ENCODE data around the gene USP48. TPM values are rescaled to one million over a fixed set of nuclear protein-coding genes. Genes with fewer than 3 reads are reported as not detected.

The USP48 gene
- total RNA-seq, 1 donor from 2014 or later, result 61.5 TPM

- DNase-seq (ENCODE audit: low read depth in 2 of 2), result no peak
Measured at GRCh38 chr1:21749859-21750468, 33.0 kb downstream of the USP48 start.

GRCh38 chr1:21749109-21749508 lies 33.8 kb downstream of the USP48 start:
- DNase-seq (ENCODE audit: low read depth in 2 of 2), result no peak

GRCh38 chr1:21743476-21743875 lies 39.5 kb downstream of the USP48 start:
- DNase-seq (ENCODE audit: low read depth in 2 of 2), result no peak

GRCh38 chr1:21742578-21742977 lies 40.4 kb downstream of the USP48 start:
- no peak for DNase-seq (ENCODE audit: low read depth in 2 of 2)

DNA sequence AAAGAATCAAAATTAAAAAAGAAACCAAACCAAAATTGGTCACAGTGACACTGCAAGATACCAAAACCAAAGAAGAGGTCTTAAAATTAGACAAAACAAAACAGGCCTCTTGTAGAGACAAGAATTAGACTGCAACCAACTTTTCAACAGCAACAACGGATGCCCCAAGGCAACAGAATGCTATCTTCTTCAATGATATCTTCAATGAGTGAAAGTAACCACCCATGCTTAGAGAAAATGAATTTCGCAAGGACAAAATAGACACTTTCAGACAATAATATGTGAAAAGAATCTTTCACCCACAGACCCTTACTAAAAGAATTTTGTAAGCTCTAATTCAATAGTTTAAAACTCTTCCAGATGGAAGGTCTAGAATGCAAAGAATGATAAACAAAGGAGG lies 41.7 kb downstream of the USP48 start:
- DNase-seq (ENCODE audit: low read depth in 2 of 2), result no peak

- DNase-seq (ENCODE audit: low read depth in 2 of 2), result no peak
Measured at GRCh38 chr1:21736876-21737275, 46.1 kb downstream of the USP48 start.

GRCh38 chr1:21736011-21736410 lies 46.9 kb downstream of the USP48 start:
- DNase-seq (ENCODE audit: low read depth in 2 of 2), result no peak

DNA sequence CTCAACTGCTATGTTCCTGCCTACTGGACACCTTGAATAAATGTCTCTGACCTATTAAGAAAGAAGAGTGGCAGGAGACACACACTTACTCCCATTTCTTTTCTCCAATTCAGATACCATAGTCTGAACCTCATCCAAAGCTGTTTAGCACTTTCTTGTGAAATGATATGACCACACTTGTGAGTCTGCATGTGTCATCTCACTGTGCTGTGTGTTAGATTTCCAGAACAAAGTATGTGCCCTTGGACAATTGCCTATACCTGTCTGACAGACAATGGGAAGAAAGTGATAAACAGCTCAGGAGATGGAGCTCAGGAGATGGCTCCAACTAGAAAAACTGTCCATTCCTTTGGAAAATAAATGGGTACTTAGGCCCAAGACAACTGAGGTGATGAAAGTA lies 48.4 kb downstream of the USP48 start:
- no peak for DNase-seq (ENCODE audit: low read depth in 2 of 2)

DNA sequence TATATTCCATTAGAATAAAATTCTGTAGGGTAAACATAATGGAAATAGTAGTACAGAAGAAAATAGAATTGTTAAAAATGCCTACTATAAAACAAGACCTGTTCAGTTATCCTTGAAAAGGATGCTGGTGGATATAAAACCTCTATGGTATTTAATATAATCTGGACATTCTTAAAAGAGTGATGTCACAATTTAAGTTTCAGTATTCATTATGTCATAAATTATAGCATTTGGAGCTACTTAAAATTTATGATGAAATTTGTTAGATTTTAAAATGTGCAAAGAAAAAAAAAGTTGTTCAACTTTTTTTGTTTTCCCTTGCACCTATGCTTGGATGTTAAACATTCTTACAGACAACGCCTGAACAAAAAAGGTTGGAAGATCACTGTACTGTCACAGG lies 50.3 kb downstream of the USP48 start:
- no peak for DNase-seq (ENCODE audit: low read depth in 2 of 2)

- no peak for DNase-seq (ENCODE audit: low read depth in 2 of 2)
Measured at GRCh38 chr1:21725748-21726392, 57.1 kb downstream of the USP48 start.

GRCh38 chr1:21724570-21724969 lies 58.4 kb downstream of the USP48 start:
- DNase-seq (ENCODE audit: low read depth in 2 of 2), result no peak

DNA sequence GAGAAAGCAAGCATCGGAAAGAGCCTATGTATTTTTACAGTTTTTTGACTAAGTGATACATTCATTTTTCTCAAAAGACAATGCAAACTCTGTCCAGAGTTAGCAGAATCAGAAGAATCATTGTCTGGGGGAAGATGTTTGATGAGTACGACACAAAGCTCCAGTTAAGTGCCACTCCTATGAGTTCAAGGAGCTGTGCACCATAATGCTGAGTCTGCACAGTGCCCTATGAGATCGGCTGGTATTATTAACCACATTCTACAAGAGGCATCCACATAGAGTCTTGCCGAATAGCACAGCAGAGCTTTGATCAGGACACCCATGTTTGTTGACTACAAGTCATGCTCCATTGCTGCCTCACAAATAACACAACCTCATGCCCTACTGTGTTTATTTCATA lies 58.9 kb downstream of the USP48 start:
- DNase-seq (ENCODE audit: low read depth in 2 of 2), result no peak

DNA sequence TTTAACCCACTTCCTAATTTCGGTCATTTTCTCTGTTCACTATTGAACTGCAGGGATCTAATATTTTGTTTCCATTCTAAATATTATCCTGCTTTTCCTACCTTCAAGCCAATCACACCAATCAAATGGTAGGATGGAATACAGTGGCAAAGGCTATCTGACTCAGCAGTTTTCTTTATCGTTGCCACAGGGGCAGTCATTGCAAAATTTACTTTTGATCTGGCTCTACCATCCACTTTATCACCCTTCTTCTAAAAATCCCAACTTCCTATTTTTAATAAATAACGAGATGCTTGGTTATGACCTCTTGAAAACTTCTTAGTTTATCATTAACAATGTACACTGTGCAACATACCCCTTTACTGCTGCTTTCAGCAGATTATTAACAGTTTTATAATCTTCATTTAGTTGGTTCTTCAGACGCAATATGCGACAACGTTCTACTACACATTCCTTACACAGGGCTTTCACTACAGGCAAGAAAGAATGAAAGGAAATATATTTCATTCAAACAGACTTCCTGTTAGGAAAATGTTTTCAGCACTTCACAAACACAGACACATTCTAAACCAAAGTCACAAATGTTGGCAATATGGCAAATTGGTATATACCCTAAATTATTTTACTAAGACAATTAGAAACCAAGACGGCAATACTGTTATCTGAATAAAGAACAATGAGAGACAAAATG lies 61.5 kb downstream of the USP48 start:
- peak; percentile 42 to 58 for DNase-seq (ENCODE audit: low read depth in 2 of 2)

- no peak for DNase-seq (ENCODE audit: low read depth in 2 of 2)
Measured at GRCh38 chr1:21716169-21716568, 66.8 kb downstream of the USP48 start.

DNA sequence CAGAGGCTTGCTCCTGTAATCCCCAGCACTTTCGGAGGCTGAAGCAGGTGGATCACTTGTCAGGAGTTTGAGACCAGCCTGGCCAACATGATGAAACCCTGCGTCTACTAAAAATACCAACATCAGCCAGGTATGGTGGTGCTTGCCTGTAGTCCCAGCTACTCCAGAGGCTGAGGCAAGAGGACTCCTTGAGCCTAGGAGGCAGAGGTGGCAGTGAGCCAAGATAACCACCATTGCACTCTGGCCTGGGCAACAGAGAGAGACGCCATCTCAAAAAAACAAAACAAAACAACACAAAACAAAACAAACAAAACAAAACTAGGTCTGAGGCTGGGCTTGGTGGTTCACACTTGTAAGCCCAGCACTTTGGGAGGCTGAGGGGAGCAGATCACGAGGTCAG lies 75.1 kb downstream of the USP48 start:
- no peak for DNase-seq (ENCODE audit: low read depth in 2 of 2)

- no peak for DNase-seq (ENCODE audit: low read depth in 2 of 2)
Measured at GRCh38 chr1:21707086-21707840, 75.7 kb downstream of the USP48 start.

- no peak for DNase-seq (ENCODE audit: low read depth in 2 of 2)
Measured at GRCh38 chr1:21706151-21706835, 76.7 kb downstream of the USP48 start.

DNA sequence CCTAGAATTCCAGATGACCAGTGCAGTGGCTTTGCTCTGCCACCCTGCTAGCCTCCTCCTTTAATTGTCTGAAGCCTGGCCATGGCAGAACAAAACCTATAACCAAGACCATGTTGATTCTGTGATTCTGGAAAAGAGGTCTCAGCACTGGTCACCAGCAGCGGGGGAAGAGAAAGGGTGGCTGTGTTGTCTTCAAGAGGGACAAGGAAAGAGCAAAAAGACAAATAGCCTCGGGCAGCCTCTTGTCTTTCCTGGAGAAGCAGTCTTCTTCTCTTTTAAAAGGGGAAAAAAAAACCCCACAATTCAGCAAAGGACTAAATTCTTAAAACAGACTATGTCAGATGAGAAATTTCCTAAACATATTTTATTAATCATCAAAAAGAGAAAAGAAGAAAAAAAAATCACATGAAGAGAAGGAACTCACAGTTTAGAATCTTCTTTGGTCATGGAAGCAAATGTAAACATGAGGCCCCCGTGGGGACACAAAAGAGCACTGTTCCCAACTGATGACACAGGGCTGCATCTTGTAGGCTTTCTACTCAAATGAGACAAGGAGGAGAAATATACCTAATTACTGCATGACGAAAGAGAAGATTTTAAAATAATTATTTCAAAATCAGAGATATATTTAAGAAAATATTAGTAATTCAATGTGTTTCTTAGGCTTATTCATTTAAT lies 77.5 kb downstream of the USP48 start:
- DNase-seq (ENCODE audit: low read depth in 2 of 2), result no peak

DNA sequence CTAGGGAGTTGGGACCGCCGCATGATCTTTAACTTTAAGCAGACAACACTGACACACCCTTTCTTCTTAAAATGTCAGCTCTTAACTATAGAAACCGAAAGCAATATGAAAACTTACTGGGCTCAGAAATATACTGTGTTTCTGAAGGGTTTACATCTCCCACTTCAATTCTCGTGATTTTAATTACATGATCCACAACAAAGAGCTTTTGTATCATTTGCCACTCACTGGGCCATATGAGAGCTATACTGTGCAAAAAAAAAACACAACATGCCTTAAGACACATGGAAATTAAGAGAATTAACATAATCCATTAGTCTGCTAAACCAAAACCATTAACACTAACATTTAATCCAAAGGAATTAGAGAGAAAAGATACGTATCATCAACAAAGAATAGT lies 78.8 kb downstream of the USP48 start:
- DNase-seq (ENCODE audit: low read depth in 2 of 2), result no peak

- DNase-seq (ENCODE audit: low read depth in 2 of 2), result peak; percentile 70 to 83
Measured at GRCh38 chr1:21703318-21703963, 79.5 kb downstream of the USP48 start.

GRCh38 chr1:21702780-21703179 lies 80.2 kb downstream of the USP48 start:
- DNase-seq (ENCODE audit: low read depth in 2 of 2), result peak; percentile 16 to 62

Data from lung microvascular endothelial cell (primary cell).